H1 (cell line): ENCODE results near the gene CDK5RAP2. TPM values are rescaled to one million over a fixed set of nuclear protein-coding genes. Genes with fewer than 3 reads are reported as not detected.

ENCODE experiments used
- CHD2 ChIP-seq: IDR thresholded peaks from 2 replicates; pipeline ENCODE4 v1.6.1; 2012; ENCODE audit warnings: low read length, improper control_type of control experiment
- KDM4A ChIP-seq: IDR thresholded peaks from one replicate; pipeline ENCODE4 v1.7.1; 2012; ENCODE audit warnings: low read depth, mild to moderate bottlenecking, moderate library complexity, low read length, inconsistent platforms; ENCODE audit not compliant: severe bottlenecking
- SIN3A ChIP-seq, 2 experiments: IDR thresholded peaks in 1 of 2; conservative IDR thresholded peaks in 1 of 2; 2 replicates each; pipeline ENCODE4 v1.6.1; 2011 to 2012; ENCODE audit warnings: low read length in 2 of 2, improper control_type of control experiment in 1 of 2, low read depth in 1 of 2, mild to moderate bottlenecking in 1 of 2
- polyA plus RNA-seq, 7 experiments: library from polyadenylated mRNA; depleted of rRNA in 3 of 7; stranded (reverse) in 5 of 7; unstranded in 2 of 7; fragments of >200 nt in 5 of 7; fragments of 200-250 nt in 2 of 7; gene quantifications; 1 replicate in 5 of 7; 2 replicates in 1 of 7; 4 replicates in 1 of 7; pipeline versions ENCODE4 v1.2.1 to v1.2.3, GENCODE V29; 2011 to 2013; ENCODE audit warnings: missing spikeins in 2 of 7, mixed read lengths in 2 of 7
- total RNA-seq: library from RNA; stranded (reverse); fragmentation: NEBNext Ultra II Directional; extraction: Animal tissue kit (Norgen Biotek cat#: 25700); gene quantifications from 2 replicates; pipeline ENCODE4 v1.2.1, GENCODE V29; 2021

The CDK5RAP2 gene
- total and polyA plus RNA-seq, 2 of the 8 experiments (the other 6 are each of a cell fraction or from before 2014, with no cell fraction given), result 19.8 to 49.4 TPM

GRCh38 chr9:120389300-120389699 is 190.7 kb downstream of the CDK5RAP2 start (continued):
- TF ChIP-seq SIN3A (conservative IDR thresholded peaks at IDR 0.05 in 1 of 2, IDR thresholded peaks at IDR 0.05 in 1 of 2; ENCODE audit: low read depth in 1 of 2, low read length in 2 of 2) (no peak), CHD2 (no peak), KDM4A (no peak)
